ENCODE results near the gene SLC22A23.

The SLC22A23 gene

GRCh38 chr6:3371222-3371949 lies 85.5 kb downstream of the SLC22A23 start:
- no peak for TF ChIP-seq CTCF (IDR thresholded peaks at IDR 0.05; ENCODE audit: insufficient read depth, low read length, poor library complexity, severe bottlenecking)
- H3K4me3 ChIP-seq (replicated peaks; ENCODE audit: low read depth, low read length) = no peak overlapping the region
- H3K27me3 ChIP-seq (replicated peaks; ENCODE audit: control insufficient read depth, insufficient read depth, low read length) = peaks cover 2% of the 10 kb centered on the region
- no peak for DNase-seq (ENCODE audit: extremely low read depth, insufficient read length)
- no peaks in the 10 kb centered on the region for H3K36me3 ChIP-seq (ENCODE audit: control insufficient read depth, insufficient read depth, low read length)

- Histone ChIP-seq H3K27me3 (replicated peaks; ENCODE audit: control insufficient read depth, insufficient read depth, low read length) (peaks cover 2% of the 10 kb centered on the region), H3K36me3 (ENCODE audit: control insufficient read depth, insufficient read depth, low read length) (no peaks in the 10 kb centered on the region), H3K4me3 (replicated peaks; ENCODE audit: low read depth, low read length) (no peak overlapping the region)
- TF ChIP-seq CTCF (IDR thresholded peaks at IDR 0.05; ENCODE audit: insufficient read depth, low read length, poor library complexity, severe bottlenecking) = no peak
- DNase-seq (ENCODE audit: extremely low read depth, insufficient read length) = no peak
These were observed 86.3 kb downstream of the SLC22A23 start for GRCh38 chr6:3370361-3371221.

- no peak for DNase-seq (ENCODE audit: extremely low read depth, insufficient read length)
- no peak for TF ChIP-seq CTCF (IDR thresholded peaks at IDR 0.05; ENCODE audit: insufficient read depth, low read length, poor library complexity, severe bottlenecking)
- Histone ChIP-seq H3K4me3 (replicated peaks; ENCODE audit: low read depth, low read length) (no peak overlapping the region), H3K36me3 (ENCODE audit: control insufficient read depth, insufficient read depth, low read length) (no peaks in the 10 kb centered on the region), H3K27me3 (replicated peaks; ENCODE audit: control insufficient read depth, insufficient read depth, low read length) (peaks cover 2% of the 10 kb centered on the region)
These were observed 86.9 kb downstream of the SLC22A23 start for GRCh38 chr6:3369985-3370360.

- Histone ChIP-seq H3K36me3 (ENCODE audit: control insufficient read depth, insufficient read depth, low read length) (no peaks in the 10 kb centered on the region), H3K27me3 (replicated peaks; ENCODE audit: control insufficient read depth, insufficient read depth, low read length) (peaks cover 2% of the 10 kb centered on the region), H3K4me3 (replicated peaks; ENCODE audit: low read depth, low read length) (no peak overlapping the region)
- DNase-seq (ENCODE audit: extremely low read depth, insufficient read length) = no peak
- TF ChIP-seq CTCF (IDR thresholded peaks at IDR 0.05; ENCODE audit: insufficient read depth, low read length, poor library complexity, severe bottlenecking) = no peak
These were observed 88.2 kb downstream of the SLC22A23 start for GRCh38 chr6:3368685-3369084.

GRCh38 chr6:3367630-3368029 lies 89.2 kb downstream of the SLC22A23 start:
- no peak for TF ChIP-seq CTCF (IDR thresholded peaks at IDR 0.05; ENCODE audit: insufficient read depth, low read length, poor library complexity, severe bottlenecking)
- no peaks in the 10 kb centered on the region for H3K36me3 ChIP-seq (ENCODE audit: control insufficient read depth, insufficient read depth, low read length)
- H3K4me3 ChIP-seq (replicated peaks; ENCODE audit: low read depth, low read length) = no peak overlapping the region
- no peak for DNase-seq (ENCODE audit: extremely low read depth, insufficient read length)
- H3K27me3 ChIP-seq (replicated peaks; ENCODE audit: control insufficient read depth, insufficient read depth, low read length) = peaks cover 2% of the 10 kb centered on the region
